Eye (tissue), 1 donor: Measurements from ENCODE around the gene TC2N.
"Not testable (repeated sequence)": the region's sequence is repeated elsewhere in the genome, so short reads cannot be mapped to it uniquely, and the experiment has no call there.

Experiments
- DNase-seq: peaks from one replicate; pipeline ENCODE4 v3.0.0-alpha.2; 2015

TC2N gene

GRCh38 chr14:91751719-91752118 is 115.6 kb downstream of the TC2N start:
- no peak for DNase-seq

GRCh38 chr14:91750634-91751198 is 116.6 kb downstream of the TC2N start:
- no peak for DNase-seq

- no peak for DNase-seq
Observed at GRCh38 chr14:91749868-91750267, 117.5 kb downstream of the TC2N start.

GRCh38 chr14:91748049-91748448 is 119.3 kb downstream of the TC2N start:
- DNase-seq: no peak

- DNase-seq: no peak
Observed at GRCh38 chr14:91745344-91745743, 122.0 kb downstream of the TC2N start.

GRCh38 chr14:91744068-91744480 is 123.3 kb downstream of the TC2N start:
- no peak for DNase-seq

- DNase-seq: no peak
Observed at GRCh38 chr14:91743305-91743653, 124.1 kb downstream of the TC2N start.

GRCh38 chr14:91742621-91743304 is 124.6 kb downstream of the TC2N start:
- DNase-seq: no peak

- not testable (repeated sequence) for DNase-seq
Observed at GRCh38 chr14:91739867-91740266, 127.5 kb downstream of the TC2N start.

- DNase-seq: no peak
Observed at GRCh38 chr14:91737619-91738018, 129.7 kb downstream of the TC2N start.

- DNase-seq: no peak
Observed at GRCh38 chr14:91732859-91733477, 134.4 kb downstream of the TC2N start.

GRCh38 chr14:91732439-91732838 is 134.9 kb downstream of the TC2N start:
- no peak for DNase-seq

- no peak for DNase-seq
Observed at GRCh38 chr14:91731986-91732385, 135.3 kb downstream of the TC2N start, which contains the start of gene CATSPERB. CATSPERB (minus strand) TSS chr14:91732086; CDS start chr14:91729479, 2,607 bp downstream.

GRCh38 chr14:91731018-91731417 is 136.3 kb downstream of the TC2N start:
- no peak for DNase-seq

GRCh38 chr14:91729756-91730155 is 137.6 kb downstream of the TC2N start:
- no peak for DNase-seq
